GM12892 (cell line): ENCODE data around the gene MYO18A.

Experiments
- POLR2AphosphoS5 ChIP-seq: IDR thresholded peaks from 2 replicates; pipeline ENCODE4 v1.6.1; 2011; ENCODE audit warnings: low read depth, low read length, control low read depth
- TAF1 ChIP-seq: IDR thresholded peaks from 2 replicates; pipeline ENCODE4 v1.6.1; 2011; ENCODE audit warnings: low read depth, mild to moderate bottlenecking, control low read depth, low read length, borderline replicate concordance

DNA sequence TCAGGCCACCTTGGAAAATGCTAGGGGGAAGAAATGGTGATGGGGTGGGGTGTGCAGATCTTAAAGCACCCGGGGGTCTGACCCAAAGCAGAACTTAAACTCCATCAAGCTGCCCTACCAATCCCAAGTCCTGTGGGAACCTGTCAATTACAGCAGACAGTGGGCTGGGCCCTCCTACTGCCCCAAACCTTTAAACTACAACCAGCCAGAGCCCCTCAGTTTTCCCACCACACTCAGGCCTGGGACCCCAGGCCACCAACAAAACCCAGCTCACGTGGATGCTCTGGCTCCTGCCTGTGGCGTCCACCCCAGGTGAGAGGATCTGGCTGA lies 2.7 kb downstream of the MYO18A start:
- TF ChIP-seq POLR2AphosphoS5 (no peak), TAF1 (no peak)
